GM18907 (cell line): Measurements from ENCODE around the gene PSMG3.

Experiments used
- ATAC-seq: cut with Tn5 transposase; IDR thresholded peaks from one replicate; pipeline ENCODE4 v1.9.1; 2021; ENCODE audit warnings: mild to moderate bottlenecking, moderate library complexity; ENCODE audit not compliant: unreplicated experiment

PSMG3 gene, protein sequence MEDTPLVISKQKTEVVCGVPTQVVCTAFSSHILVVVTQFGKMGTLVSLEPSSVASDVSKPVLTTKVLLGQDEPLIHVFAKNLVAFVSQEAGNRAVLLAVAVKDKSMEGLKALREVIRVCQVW

DNA sequence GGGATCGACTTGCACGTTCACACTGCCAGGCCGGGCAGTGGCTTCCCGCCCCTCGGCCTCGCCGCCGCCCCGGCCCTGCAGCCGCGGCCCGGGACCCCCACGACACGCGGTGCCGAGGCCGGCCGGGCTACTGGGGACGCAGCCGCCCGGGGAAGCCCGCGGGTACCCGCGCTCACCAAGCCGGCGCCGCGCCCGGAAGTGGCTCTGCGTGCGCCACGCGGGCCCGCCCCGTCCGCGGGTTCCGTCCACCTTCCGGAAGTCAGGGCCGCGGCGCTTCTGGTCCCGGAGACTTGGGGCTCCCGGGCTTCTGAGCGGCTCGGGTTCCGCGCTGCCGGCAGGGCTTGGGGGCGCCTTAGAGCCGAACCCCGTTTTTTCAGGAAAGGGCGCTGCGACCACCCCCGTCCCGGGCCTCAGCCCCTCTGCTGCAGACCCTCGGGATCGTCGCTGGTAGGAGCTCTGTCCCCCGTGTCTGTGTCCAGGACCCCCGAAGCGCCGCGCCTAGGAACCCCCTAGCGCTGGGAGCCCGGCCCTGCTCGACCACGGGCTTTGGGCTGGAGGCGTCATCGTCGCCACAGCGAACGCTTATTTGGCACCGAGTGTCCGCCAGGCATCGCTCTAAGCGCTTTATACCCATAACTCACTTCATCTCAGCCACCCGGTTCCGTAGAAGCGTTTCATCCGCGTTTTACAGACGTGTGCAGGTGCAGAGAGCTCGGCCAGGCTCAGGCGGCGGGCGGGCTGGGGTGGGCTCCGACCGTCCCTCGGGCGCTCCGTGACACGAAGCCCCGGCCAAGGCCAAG lies at the start of gene PSMG3:
TSS of gene PSMG3 (minus strand) at position 200 of the 800 bp plus-strand sequence. CDS start 693 bp downstream, outside the sequence.
- peak; percentile 83 for ATAC-seq

DNA sequence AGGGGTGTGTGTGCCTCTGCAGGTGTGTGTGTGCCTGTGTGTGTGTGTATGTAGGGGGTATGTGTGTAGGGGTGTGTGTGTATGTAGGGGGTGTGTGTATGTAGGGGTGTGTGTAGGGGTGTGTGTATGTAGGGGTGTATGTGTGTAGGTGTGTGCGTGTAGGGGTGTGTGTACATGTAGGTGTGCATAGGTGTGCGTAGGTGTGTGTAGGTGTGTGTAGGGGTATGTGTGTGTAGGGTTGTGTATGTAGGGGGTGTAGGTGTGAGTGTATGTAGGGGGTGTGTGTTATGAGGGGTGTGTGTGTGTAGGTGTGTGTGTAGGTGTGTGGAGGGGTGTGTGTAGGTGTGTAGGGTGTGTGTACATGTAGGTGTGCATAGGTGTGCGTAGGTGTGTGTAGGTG lies 48.6 kb upstream of the PSMG3 start:
- ATAC-seq: no peak

DNA sequence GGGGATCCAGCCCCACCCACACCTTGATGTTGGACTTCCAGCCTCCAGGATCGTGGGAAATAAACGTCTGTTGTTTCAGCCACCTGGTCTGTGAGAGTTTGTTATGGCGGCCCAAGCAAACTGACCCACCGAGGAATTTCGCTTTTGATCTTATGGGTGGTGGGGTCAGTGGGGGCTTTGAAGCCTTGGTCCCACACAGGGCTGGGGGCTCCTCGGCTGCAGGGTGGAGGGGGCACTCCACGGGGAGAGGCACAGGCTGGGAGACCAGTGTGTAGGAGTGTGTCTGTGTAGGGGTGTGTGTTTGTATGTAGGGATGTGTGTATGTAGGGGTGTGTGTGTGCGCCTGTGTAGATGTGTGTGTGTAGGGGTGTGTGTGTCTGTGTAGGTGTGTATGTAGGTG lies 48.1 kb upstream of the PSMG3 start:
- ATAC-seq: no peak

DNA sequence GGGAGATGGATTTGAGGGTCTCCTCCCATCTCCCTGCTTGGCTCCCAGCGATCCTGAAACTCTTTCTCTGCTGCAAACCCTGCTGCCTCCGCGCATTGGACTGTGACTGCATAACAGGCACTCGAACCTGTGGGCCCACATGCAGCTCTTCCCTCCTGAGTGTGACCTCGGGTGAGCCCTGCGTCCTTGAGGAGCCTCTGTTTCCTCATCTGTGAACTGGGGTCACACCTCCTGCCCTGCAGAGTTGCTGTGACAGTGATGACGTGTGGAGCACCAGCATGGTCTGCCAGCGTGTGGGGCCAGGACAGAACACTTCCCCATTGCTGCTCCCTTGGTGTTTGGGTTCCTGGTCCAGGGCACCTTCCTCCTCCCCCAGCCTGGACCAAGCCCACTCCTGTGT lies 46.9 kb upstream of the PSMG3 start:
- no peak for ATAC-seq

DNA sequence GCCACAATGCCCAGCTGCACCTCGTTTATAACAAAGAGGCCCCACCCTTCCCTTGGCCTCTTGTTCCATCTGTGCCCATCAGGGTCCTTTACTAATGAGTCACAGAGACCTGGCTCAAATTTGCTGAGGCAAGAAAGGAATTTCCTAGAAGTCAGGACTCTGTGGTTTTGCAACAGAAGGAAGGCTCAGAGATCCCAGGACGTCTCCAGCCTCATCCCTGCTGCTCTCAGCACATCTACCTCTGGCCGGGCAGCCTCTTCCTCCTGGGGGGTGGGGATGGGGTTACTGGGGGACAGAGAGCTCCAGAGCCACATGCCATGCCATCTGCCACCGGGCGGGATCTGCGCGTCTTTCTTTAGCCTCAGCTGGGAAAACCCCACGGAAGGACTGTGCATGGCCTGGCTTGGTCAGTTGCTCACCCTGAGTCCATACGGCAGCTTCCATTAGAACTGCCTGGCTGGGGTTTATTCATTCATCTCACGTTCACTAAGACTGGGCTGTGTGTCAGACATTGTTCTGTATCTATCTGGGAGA lies 41.9 kb upstream of the PSMG3 start:
- no peak for ATAC-seq

DNA sequence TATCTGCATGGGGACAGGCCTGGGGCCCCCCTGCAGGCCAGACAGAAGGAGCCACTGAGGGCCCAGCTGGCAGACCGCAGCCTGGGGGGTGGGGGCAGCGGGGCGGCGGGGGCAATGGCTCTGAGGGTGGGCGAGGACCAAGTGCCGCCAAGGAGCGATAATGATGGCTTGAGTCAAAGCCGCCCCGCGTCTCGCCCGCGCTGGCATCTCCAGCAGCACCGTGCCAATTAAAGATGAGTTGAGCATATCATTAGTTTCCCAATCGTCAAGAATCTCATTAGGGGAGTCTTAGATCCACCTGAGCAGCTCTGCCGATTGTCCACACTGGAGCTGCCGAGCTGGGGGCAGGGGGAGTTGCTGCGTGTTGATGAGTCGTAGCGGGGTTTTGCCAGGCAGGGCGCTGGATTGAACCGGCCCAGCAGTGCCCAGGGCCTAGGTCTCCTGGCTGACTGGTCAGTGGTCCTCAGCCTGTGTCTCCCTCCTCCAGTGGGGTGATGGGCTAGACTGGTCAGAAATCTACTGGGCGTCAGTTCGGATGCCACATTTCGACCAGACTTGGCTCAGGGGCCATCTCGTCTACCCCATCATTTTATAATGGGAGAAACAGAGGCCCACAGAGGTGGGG lies 41.0 kb upstream of the PSMG3 start:
- ATAC-seq: no peak

DNA sequence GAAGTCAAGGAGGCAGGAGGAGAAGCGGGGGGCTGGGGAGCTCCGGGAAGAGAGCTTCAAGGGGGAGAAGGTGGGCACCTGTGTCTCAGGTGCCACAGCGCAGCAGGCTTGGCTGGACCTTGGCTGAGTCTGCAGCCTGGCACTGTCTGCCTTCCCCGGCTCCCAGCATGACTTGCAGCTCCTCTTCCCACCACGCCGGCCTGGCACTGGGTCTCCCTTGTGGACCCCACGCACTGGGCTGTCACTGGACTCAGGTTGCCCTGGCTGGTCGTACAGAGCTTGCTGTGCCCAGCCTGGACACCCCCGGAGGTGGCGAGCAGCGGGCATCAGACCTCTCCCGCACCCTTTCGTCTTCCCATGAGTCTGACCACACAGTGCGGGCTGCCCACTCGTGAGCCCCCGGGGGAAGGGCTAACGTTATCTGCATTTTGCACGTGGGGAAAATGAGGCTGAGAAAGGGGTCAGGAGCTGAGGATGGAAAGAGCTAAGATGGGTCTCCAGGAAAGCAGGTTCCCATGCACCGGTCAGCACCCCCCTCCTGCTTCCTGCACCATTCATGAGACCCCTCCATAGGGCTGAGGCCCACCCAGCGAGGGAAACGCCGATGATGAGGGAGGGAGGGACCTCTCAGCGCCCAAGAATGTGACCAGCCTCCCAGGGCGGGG lies 40.3 kb upstream of the PSMG3 start:
- no peak for ATAC-seq

DNA sequence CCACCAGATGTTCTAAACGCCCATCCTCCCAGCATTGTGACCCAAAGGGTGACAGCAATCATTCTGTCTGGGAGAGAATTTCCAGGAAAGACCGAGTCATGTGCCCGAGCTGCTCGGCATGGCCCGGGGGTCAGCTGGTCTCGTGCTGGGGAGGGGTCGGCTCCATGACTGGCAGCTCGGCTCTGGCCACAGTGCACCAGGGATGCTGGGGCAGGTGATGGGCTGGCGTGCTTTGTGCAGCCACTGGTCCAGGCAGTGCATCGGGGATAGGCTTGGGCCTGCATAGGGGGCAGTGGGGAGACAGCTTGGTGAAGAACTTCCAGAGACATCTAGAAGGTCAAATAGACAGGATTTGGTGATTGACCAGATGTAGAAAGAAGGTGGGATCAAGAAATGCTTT lies 39.2 kb upstream of the PSMG3 start:
- ATAC-seq: no peak

DNA sequence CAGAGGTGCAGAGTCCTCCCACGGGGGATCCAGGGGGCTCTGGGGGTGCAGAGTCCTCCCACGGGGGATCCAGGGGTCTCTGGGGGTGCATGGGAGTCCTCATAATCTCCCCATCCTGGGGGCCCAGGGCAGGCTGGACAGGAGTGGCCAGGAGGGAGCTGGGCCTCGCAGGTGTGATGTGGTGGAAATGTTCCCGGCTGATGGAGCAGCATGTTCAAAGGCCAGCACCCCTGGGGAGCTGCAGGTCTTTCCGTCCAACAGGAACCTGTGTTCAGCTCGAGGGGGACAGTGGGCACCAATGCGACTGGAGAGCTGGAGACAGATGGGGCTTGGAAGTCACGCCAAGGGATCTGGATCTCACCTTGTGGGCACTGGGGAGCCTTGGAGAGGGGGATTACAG lies 38.5 kb upstream of the PSMG3 start:
- ATAC-seq: no peak

DNA sequence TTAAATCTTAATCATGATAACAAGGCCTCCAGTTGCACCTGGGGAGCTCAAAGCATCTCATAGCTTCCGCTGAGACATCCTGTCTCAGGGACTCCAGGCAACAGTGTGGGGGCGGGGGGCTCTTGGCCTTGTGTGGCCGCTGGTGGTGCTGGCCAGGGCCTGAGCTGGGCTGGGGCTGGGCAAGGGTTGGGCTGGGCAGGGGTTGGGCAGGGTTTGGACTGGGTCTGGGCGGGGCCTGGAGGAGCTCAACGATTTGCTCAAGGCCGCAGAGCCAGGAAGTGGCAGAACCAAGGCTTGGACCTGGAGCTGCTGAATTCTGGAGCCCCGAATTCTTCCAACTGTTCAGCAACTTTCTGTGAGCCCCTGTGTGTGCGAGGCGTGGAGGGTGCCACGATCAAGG lies 37.9 kb upstream of the PSMG3 start:
- no peak for ATAC-seq

DNA sequence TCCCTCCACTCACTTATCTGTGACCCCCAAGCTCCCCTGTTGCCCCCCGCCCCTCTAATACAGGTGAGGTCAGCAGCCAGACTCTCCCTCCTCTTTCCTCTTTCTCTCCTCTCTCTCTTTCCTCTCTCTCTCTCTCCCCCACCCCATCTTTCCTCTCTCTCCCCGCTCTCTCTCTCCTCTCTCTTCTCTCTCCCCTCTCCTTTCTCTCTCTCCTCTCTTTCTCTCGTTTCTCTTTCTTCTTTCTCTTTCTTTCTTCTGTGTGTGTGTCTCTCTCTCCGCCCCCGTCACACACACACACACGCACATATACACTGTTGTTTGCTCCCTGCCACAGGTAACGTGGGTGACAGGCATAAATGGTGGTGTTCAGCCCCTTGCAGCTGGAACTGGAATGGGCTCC lies 37.2 kb upstream of the PSMG3 start:
- ATAC-seq: no peak

DNA sequence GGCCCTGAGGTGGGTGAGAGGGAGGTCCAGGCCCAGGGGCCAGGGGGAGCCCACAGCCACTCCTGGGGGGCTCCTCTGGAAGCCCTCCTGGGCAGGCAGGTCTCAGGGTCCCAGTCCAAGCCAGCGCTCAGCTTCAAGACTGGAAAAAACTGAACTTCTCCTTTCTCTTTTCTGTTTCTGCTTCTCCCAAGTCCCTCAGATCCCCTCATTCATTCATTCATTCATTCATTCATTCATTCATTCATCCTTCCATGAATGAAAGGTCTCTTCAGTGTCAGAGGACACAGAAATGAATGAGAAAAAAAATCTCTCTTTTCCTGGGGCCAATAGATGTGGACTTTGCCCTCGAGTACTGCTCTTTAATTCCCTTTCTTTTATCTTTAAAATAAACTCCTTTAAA lies 34.6 kb upstream of the PSMG3 start:
- no peak for ATAC-seq

DNA sequence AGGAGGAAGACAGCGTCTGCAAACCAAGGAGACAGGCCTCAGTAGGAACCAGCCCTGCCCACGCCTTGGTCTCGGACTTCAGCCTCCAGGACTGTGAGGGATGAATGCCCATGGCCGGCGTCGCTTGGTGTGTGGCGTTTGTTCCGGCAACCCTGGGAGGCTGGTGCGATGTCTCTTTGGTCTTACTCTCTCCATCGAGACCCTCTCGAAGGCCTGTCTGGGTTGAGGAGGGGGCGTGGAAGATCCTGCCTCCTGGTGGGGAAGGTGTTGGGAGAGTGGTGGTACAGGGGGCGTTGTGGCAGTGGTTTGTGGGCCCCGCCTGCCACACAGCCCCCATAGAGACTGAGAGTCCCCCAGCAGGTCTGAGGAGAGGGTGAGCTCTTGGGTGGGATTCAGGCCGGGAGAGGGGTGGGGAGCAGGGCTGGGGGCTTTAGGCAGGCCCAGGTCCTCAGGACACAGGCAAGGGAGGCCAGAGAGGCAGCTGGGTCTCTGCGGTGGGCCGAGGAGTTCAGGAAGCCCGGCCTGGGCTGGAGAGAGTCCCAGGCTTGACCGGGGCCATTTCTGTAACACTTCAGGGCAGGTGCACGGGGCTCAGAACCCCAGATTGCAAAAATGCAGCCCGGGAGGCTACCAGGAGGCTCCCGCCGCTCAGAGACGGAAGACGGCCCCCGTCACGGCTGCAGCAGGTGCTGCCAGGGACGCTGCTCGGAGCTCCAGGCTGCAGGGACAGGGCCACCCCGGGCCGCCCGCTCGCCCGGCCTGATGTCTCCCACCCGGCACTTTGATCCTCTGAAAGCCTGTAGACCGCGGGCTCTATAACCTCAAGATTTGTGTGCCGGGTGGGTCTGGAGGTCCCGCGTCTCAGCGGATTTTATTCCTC lies 33.8 kb upstream of the PSMG3 start:
- ATAC-seq: no peak

DNA sequence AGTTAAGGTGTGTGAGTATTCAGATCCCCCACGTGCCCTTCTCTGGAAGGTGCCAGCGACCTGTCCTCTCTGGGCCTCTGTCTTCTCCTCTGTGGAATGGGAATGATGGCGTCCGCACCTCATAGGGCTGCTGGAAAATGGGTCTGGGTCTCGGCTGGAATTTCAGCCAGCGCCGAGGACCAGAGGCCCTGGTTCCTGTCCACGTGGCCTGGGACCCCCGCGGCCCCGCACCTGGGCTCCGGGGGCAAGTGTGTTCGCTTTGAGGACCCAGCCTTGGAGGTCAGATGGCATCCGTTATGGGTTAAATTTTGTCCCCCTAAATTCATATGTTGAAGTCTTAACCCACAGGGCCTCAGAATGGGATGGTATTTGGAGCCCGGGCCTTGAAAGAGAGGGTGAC lies 32.6 kb upstream of the PSMG3 start:
- ATAC-seq: no peak

DNA sequence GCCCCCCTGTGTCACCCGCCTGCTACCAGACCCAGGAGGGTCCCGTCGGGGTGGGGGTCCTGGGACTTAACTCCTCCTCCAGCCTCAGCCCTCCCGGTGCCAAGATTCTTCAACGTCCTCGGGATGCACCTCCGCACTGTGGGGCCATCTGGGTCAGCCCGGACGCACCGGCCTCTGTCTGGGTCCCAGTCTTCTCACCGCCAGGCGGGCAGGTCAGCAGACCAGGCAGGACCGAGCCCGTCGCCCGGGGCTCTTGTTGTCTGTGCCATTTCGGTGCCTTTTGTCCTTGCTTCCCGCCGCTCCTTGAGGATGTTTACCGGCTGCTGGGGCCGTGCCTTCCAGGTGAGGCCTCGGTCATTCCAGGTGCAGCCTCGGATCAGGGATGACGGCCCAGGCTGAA lies 32.1 kb upstream of the PSMG3 start:
- ATAC-seq: no peak

DNA sequence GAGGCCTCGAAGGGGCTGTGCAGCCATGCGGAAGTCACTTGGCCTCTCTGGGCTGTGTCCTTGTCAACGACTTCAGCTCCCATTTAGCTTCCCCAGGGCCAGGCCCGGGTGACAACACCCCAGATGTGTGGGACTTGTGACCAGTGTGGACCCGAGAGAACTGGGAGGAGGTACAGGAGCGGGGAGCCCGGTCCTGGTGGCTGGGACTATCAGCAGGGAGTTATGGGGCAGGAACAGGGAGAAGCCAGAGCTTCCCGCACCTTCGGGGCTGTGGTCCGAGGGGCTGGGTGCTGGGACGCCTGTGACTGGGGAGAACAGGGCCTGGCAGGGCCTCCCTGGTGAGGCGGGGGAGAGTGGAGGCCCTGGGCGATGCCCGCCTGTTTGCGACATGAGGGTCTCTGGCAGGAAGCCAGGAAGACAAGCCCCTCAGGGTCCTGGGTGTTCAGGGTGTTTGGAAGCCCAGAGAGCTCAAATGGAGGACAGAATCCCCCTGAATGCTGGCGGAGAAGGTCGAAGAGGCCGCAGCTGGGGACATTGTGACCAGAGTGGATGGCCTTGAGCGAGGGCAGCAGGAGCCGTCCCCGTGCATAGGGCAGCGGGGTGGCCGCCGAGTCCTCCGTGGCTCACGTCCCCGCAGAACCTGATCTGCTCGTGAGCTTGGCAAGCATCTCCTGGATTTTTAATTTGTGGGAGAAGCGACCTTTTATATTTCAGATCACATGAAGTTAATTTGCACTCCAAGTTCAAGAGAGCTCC lies 30.0 kb upstream of the PSMG3 start:
- no peak for ATAC-seq

DNA sequence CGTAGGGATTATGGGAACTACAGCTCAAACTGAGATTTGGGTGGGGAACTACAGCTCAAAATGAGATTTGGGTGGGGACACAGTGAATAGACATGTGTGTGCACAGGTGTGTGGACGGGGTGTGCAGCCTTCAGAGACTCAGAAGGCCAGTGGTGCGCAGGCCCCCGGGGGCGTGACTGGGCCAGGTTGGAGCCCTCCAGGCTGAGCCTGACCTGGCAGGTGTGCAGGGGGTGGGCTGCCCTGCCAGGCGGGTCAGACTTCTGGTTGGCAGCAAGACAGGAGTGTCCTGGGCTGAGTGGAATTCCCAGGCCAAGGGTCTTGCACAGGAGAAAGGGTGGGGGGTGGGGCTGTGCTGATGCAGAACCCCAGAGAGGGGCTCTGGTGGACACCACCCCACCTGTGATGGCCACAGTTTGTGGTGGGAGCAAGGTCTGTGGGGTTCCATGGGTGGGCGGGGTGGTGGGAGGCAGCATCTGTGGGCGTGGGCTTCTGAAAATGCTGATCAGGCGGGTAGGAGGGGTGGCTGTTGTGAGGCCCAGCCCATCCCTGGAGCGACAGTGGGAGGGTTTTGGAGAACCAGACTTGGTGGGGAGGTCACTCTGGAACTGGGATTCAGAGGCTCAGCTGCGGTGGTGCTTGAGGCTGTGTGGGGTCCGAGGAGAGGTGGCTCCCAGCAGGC lies 29.3 kb upstream of the PSMG3 start:
- no peak for ATAC-seq

DNA sequence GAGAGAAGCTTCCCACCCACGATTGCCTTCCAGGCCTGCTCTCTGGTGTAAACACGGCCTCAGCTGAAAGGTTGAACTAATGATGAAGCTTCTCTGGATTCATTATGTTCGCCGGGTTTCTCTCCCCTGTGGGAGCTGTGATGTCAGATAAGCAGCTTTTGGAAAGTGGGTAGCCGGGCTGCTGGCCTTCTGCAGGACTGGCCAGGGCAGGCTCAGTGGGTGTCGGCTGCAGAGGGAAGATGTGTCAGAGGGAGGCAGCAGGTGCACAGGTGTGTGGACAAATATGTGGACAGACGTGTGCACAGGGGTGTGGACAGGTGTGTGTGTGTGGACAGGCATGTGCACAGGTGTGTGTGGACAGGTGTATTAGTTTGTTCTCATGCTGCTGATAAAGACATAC lies 28.5 kb upstream of the PSMG3 start:
- no peak for ATAC-seq

DNA sequence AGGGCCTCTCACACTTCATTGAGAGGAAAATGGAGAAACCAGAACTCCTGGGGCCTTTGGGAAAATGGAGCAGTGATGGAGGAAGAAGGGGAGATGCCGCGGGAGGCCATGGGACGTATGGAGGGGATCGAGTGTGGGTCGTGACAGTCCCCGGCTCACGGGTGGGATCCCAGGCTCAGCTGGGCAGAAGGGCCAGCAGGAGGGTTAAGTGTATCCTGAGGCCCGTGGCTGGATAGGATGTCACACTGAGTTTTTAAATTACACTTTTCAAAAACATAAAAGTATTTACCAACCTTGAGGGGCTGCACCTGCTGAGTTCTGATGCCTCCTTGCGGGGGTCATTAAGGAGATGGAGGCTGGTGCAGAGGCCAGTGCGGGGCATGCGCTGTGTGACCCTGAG lies 28.0 kb upstream of the PSMG3 start:
- no peak for ATAC-seq
